SK-N-MC (cell line): ENCODE data around the gene DLGAP4.

Experiments used
- DNase-seq: peaks from one replicate; pipeline ENCODE4 v3.0.0-alpha.2; 2011; ENCODE audit warnings: low read depth, low spot score
- H3K27ac ChIP-seq: fragments of 200-600 bp; sonication (generic); 2 replicates; pipeline ENCODE4 v1.5.1; 2016; ENCODE audit warnings: mixed run types
- H3K36me3 ChIP-seq: fragments of 200-600 bp; sonication (generic); 2 replicates; pipeline ENCODE4 v1.6.1; 2017; ENCODE audit warnings: antibody characterized with exemption, low read length, mixed read lengths; ENCODE audit not compliant: insufficient read depth
- H3K4me3 ChIP-seq: fragments of 200-600 bp; sonication (generic); 2 replicates; pipeline ENCODE4 v1.5.1; 2016
- H3K9ac ChIP-seq: fragments of 200-600 bp; sonication (generic); 2 replicates; pipeline ENCODE4 v1.8.0; 2017; ENCODE audit warnings: mixed run types, mixed read lengths; ENCODE audit not compliant: insufficient read length
- H3K9me3 ChIP-seq: fragments of 200-600 bp; sonication (generic); 2 replicates; pipeline ENCODE4 v1.6.1; 2017; ENCODE audit warnings: low read depth, mild to moderate bottlenecking, antibody characterized with exemption, low read length, moderate library complexity, mixed read lengths
- EZH2 ChIP-seq: fragments of 200-600 bp; sonication (generic); IDR thresholded peaks from one replicate; pipeline ENCODE4 v1.6.1; 2017; ENCODE audit warnings: antibody characterized with exemption
- FOXP2 ChIP-seq: optimal IDR thresholded peaks from 2 replicates; pipeline ENCODE3; 2011; ENCODE audit warnings: mild to moderate bottlenecking, moderate library complexity; ENCODE audit not compliant: insufficient read depth; ENCODE audit errors: extremely low read length, control extremely low read depth
- POLR2AphosphoS5 ChIP-seq: IDR thresholded peaks from 2 replicates; pipeline ENCODE4 v1.6.1; 2012; ENCODE audit warnings: mild to moderate bottlenecking, low read depth, low read length, borderline replicate concordance

DLGAP4 gene

DNA sequence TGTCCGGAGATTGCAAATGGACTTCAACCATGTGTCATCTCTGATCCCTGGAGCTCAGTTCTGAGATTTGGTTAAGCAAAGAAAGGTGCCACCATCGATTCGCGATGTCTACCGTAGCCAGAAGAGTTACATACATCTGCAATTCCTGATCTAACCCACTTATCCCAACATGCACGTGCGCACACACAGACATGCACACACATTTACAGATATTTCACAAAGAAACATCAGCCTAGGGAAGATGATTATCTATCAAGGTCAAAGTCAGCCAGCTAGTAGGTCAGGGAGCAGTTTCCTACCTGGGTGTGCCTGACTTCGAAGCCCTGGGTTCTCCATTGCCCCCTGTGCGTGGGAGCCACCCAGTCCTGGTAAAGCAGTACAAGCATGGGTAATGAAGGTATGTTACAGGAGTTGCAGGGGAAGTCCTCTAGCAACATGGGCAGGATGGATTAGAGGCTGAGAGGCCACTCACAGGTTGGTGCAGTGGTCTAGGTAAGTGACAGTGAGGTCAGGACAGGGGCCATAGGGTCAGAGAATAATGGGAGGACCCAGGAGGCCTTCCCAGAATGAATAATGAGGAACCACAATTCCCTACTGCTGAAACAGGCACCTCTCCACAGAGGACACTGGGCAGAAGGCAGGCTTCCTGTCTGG is 150.0 kb downstream of the DLGAP4 start:
- H3K9ac ChIP-seq = no peak overlapping the region
- DNase-seq = no peak
- no peaks in the 10 kb centered on the region for H3K9me3 ChIP-seq
- TF ChIP-seq FOXP2 (no peak), EZH2 (no peak), POLR2AphosphoS5 (no peak)
- no peak overlapping the region for H3K4me3 ChIP-seq
- H3K36me3 ChIP-seq = no peaks in the 10 kb centered on the region
- no peak overlapping the region for H3K27ac ChIP-seq

DNA sequence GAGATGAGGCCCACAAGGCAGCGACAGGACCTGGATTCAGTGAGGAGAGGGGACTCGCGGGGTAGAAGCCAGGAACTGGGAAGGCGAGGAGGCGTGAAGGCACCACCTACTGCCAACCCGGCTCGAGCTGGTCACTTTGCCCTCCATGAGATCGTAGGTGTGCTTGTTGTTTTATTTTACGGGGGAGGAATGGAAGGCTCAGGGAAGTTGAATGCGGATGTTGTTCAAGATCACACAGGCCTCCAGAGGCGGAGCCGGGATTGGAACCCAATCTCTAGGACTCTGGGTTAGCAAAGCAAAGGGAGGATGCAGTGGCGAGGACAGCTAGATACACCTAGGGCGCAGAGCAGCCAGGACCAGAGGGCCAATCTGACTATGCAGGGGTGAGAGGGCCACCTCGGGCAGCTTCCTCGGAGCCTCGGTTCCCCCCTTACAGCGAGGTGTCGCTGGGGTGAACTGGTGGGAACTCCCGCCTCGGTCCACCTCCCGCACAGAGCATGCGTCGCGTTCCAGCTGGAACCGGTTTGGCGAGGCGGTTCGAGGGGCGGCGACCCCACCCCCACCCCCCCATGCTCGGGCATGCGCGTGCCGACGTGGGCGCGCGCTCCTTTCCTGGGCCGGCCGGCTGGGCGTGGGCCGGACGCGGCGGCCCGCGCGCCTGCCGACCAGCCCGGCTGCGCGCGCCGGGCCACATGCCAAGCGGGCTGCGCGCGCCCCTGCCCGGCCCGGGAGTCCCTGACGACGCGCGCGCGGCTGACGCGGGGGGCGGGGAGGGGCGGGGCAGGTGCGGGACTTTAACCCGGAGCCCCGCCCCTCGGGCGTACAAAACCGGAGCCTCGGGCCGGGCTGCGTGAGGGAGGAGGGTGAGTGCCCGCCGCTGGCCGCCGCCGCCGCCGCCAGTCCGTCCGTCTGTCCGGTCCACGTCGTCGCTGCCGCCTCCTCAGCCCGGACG is 154.8 kb downstream of the DLGAP4 start:
- H3K9me3 ChIP-seq = no peaks in the 10 kb centered on the region
- peak overlapping the region; percentile 68; the same call in 1 of the 2 replicates for H3K27ac ChIP-seq
- H3K36me3 ChIP-seq = no peaks in the 10 kb centered on the region
- peak overlapping the region; percentile 69 for H3K4me3 ChIP-seq
- peak overlapping the region; percentile 65 for H3K9ac ChIP-seq
- no peak for DNase-seq
- no peak for TF ChIP-seq EZH2
- peak; percentile 70; the same call in 1 of the 2 replicates for TF ChIP-seq POLR2AphosphoS5

DNA sequence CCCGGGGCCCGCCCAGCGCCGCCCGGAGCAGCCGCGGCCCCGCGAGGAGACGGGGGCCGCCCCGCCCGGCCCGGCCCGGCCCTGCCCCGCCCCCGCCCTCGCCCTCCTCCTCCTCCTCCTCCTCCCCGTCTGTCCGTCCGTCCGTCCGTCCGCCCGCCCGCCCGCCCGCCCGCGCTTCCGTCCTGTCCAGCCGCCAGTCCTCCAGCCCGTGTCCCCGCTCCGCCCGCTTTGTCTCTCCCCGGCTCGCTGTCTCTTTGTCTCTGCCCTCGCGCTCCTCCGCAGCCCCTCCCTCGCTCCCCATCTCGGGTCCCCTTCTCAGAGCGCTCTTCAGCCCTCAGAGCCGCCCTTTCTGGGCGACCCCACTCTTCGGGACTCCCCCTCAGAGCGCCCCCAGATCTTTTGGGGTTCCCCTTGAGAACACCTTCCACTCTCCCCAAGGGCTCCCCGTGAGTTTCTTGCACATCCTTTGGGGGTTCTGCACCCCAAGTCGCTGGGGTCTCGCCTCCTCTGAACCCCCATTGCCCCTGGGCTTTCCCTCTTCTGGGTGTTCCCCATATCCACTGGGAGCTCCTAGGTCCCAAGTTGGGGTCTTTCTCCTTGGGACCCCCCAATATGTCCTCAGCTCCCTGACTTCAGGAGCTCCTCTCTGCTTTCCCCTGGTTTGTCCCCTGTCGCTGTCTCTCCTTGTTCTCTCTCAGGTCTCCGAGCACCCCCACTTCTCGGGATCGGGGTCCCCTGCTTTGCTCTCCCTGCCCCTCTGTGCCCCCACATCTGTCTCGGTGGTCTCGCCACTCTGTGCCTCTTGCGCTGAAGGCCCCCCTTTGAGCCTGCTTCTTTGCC is 155.7 kb downstream of the DLGAP4 start:
- Histone ChIP-seq H3K4me3 (peak overlapping the region; percentile 80), H3K27ac (no peak overlapping the region), H3K9ac (peak overlapping the region; percentile 88), H3K9me3 (no peaks in the 10 kb centered on the region), H3K36me3 (no peaks in the 10 kb centered on the region)
- TF ChIP-seq POLR2AphosphoS5 = no peak
- no peak for TF ChIP-seq FOXP2
- no peak for TF ChIP-seq EZH2
- DNase-seq = no peak

DNA sequence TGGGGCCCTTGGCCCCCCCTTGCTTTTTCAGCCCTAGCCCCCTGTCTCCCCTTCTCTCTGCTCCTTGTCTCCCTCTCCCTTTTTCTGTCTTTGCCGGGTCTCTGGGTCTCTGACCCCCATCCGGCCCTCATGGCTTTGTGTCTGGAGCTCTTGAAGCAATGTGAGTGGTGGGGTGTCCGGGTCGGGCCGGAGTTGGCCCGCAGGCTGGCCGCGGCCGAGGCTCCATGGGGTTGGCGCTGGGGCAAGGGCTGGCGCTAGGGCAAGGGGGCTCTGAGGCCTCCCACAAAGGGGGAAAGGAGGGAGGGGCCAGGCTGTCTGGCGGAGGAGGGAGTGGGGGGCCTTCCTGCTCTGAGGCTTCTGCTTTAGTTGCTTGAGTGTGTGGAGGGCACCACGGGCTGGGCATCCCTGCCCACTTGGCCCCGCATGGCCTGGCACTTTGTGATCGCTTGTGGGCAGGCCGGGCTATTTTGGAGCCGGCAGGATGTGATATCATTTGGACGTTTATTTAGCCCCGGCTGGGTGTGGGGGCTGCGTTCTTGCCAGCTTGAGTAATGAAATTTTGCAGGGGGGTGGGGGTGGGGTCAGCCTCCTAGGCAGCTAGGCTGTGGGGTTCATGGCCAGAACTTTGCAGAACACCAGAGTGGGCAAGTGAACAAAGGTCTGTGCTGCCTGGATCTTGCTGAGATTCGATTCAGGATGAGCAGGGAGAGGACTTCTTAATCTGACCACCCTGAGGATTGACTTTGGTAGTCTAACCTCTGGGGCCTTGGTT is 156.5 kb downstream of the DLGAP4 start:
- Histone ChIP-seq H3K9ac (peak overlapping the region; percentile 88), H3K4me3 (peak overlapping the region; percentile 80), H3K9me3 (no peaks in the 10 kb centered on the region), H3K27ac (no peak overlapping the region), H3K36me3 (no peaks in the 10 kb centered on the region)
- no peak for TF ChIP-seq FOXP2
- no peak for TF ChIP-seq POLR2AphosphoS5
- no peak for TF ChIP-seq EZH2
- no peak for DNase-seq

DNA sequence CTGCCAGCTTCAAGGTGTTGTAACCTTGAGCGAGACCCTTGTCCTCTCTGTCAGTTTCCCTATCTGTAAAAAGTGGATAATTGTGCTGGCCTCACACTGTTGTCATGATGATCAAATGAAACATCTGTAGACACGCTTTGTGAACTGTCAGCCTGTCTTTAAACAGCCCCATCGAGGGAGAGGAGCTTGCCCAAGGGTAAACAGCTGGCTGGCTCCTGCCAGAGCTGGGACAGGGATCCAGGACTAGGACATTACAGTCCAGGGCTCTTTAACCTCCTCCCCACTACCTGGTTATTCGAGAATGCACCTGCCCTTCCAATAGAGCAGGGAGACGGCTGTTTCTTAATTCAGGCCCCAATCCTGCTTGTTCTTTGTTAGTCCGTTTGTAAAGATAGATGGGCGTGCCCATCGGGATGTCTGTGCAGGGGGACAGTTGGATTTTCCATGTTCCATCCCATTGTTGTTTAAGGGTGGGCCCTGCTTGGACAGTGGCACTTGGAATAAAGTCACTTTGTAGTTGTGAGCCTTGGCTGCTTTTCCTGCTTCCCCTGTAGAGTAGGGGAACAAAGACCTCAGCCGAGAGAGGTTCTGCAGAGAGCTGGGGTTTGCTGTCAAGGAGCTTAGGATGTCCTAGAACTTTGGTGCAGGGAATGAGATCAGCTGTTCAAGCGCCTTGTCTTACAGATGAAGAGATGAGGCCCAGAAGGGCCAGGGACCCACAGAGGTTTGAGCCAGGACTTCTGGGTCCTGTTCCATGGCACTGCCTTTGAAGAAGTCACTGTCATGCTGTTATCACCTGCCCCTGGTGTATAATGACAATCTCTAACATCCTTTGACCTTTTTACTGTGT is 157.3 kb downstream of the DLGAP4 start:
- no peaks in the 10 kb centered on the region for H3K36me3 ChIP-seq
- peak overlapping the region; percentile 88 for H3K9ac ChIP-seq
- DNase-seq = no peak
- H3K9me3 ChIP-seq = no peaks in the 10 kb centered on the region
- peak overlapping the region; percentile 80 for H3K4me3 ChIP-seq
- no peak for TF ChIP-seq EZH2
- no peak for TF ChIP-seq POLR2AphosphoS5
- no peak for TF ChIP-seq FOXP2
- H3K27ac ChIP-seq = 0 out of 2 replicates have a peak overlapping the region, but pooled peaks have one; percentile 11

DNA sequence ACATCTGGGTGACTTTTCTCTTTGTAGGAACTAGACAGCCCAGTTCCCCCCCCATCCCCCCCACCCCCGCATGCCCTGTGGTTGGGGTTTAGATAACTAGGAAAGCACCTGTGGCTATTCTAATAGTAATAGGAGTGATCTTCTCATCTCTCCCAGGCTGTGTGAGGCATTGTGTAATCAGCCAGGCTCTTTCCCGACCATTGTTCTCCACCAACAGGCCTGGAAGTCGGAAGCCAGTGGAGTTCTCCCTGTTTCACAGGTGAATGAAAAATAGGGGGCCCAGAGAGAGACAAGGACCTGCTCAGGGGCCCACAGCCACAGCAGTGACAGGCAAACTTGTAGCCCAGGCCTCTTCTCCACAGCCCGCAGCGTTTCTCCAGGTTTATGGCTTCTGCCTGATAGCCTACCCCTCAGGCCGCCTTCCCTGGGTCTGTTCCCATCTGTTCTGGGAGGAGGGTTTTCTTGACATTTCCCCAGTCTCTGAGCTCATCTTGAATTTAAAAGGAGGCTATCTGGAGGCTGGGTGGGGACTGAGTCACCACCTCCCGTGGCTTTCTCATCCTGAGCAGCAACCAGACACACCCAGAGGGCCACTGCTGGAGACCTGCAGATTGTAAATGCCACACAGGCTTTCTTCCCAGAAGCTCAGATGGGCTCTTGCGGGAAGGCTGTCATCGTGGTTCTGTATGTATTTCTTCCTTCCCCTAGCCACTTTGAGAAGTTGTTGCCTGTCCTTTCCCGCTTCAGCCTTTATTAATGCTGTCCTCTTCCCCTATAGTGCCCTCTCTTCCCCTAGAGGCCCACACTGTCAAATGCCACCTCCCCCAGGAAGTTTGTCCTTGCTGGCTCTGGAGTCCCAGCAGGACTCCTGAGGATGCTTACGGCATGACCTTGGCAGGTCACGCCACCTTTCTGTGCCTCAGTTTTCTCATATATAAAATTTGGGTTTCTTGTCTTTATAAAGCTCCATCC is 159.3 kb downstream of the DLGAP4 start:
- no peaks in the 10 kb centered on the region for H3K36me3 ChIP-seq
- peak overlapping the region; percentile 39 for H3K4me3 ChIP-seq
- no peaks in the 10 kb centered on the region for H3K9me3 ChIP-seq
- peak overlapping the region; percentile 76; the same call in 1 of the 2 replicates for H3K27ac ChIP-seq
- no peak overlapping the region for H3K9ac ChIP-seq
- TF ChIP-seq EZH2 = no peak
- no peak for TF ChIP-seq POLR2AphosphoS5
- TF ChIP-seq FOXP2 = no peak
- peak; percentile 35 for DNase-seq
